Measurements from ENCODE around the gene KANSL1L.

Gene KANSL1L

DNA sequence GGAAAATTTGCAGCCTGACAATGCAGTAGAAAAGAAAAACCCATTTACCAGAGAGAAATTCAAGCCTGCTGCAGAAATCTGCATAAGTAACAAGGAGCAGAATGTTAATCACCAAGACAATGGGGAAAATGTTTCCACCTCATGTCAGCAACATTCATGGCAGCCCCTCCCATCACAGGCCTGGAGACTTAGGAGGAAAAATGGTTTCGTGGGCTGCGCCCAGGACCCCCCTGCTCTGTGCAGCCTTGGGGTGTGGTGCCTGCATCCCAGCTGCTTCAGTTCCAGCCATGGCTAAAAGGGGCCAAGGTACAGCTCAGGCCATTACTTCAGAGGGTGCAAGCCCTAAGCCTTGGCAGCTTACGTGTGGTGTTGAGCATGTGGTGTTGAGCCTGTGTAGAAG is 115.4 kb downstream of the KANSL1L start:
- DNase-seq: no peak

GRCh38 chr2:210054696-210055095 is 116.5 kb downstream of the KANSL1L start:
- DNase-seq: no peak

- no peak for DNase-seq
These were observed 120.3 kb downstream of the KANSL1L start for GRCh38 chr2:210050885-210051284.

DNA sequence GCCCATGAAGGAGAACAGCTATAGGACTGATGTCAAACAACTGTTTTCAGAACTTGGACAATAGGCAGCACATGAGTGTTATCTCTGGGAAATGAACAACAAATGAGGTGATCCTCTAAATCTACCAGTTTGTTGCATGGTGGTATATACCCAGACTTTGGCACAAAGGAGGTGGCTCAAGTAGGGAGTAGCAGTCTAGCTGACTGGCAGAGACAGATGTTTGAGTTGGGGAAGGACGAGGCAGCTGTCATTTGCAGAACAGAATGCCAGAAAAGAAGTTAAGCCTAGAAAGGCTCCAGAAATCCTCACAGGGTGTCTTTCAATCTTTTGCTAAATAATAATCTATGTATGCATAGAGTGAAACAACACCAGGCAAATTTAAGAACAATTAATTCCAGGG is 121.4 kb downstream of the KANSL1L start:
- DNase-seq: no peak

- no peak for DNase-seq
These were observed 124.2 kb downstream of the KANSL1L start for GRCh38 chr2:210046851-210047500.

DNA sequence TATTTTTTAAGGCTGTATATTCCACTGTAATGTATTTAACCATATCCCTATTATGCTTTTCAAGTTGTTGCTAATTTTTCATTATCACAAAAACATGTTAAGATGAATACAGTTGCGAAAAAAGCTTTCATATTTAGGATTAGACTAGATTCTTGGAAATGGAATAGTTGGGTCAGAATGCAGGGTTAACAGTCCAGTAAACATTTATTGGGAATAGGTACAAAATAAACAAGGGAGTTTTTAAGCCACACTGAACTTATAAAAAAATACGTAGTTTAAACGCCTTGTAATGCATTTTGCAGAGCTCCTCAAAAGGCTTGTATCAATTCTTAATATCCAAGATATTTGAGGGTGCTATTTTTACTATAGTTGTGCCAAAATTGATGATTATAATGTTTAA is 133.1 kb downstream of the KANSL1L start:
- no peak for DNase-seq

DNA sequence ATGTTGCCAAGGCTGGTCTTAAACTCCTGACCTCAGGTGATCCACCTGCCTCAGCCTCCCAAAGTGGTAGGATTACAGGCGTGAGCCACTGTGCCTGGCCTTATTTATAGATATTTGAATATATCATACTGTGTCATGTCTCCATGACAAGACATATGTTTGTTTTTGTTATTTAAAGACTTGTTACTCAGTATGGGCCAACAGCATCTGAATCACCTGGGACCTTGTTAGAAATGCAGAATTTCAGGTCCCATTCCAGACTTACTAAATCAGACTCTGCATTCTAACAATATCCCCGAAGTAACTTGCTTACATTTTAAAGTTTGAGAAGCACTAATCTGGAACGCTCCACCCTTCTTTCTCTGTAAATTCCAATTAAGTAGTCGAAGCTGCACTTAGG is 135.5 kb downstream of the KANSL1L start:
- DNase-seq: no peak

DNA sequence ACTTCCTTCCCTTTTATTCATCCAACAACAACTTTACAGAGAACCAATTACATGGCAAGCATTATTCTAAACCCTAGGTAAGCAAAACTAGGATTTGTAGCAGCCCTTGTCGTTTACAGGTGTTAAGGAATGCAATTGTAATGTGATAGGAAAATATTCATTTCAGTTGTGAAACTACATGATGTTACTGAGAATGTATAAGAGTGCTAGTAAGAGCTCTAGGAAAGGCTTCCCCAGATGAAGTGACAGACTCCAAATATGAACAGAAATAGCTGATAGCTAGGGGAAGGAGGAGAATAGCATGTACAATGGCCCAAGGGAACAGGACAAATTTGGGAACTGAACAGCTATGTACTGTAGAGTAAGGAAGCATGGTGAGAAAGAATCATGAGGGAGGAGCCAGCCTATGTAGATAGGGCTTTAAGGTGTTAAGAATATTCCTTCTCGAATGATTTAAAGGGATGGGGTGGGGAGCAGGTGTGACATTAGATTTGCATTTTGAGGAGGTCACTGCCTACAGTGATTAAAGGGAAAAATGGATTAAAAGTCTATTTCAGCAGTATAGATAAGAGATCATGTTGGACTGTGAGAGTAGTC is 137.0 kb downstream of the KANSL1L start:
- DNase-seq: no peak

DNA sequence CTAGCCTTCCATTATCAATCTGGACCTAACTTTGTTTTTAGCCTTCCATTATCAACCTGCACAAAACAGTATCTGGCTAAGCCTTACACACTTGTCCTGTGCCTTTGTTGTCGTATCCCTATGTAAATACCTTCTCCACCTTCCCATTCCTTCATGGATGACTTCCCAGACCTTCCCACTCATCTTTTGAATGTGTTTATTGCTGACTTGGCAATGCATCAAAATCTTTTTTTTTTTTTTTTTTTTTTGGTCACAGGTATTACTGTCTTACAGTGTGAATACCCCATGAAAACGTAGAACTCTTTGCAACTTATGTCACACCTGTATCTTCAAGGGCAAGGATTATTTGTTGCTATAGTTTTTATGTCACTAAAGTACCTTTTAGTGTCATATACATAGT is 143.0 kb downstream of the KANSL1L start:
- DNase-seq: no peak

GRCh38 chr2:210027608-210028007 is 143.6 kb downstream of the KANSL1L start:
- DNase-seq: no peak

DNA sequence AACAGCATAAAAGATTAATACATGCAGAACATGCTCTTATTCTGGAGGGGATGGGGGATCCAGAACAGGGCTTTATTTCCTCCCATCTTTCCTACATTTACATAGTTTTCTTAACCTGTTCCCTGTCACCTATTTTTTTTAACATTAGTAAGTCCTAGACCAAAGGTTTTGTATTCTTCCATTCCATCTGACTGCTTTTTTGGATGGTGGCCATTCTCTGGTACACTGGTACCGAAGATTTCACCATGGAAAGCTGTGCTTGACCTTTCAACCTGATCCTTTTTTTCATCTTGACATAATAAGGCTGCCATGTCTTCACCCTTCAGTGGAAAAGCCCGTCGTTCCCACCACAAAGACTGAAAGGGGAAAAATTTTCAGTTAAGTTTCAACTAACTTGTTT is 148.4 kb downstream of the KANSL1L start:
- no peak for DNase-seq

DNA sequence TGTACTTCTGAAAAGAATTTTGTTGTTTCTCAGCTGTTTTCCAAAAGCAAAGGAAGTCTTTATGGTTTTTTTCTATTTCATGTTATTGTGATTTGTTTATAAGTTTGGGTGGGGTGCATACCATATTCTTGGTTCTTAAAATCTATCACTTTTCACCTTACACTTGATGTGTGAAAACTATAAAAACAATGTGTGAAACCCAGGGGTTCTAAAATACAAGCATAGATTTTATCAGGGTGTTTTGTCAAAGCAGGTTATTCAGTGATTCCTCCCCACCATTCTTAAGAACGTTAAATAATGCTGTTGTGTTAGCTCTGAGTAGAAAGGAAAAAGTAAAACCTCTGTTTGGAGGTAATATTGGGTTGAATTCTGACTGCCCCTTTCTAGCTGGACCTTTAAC is 151.1 kb downstream of the KANSL1L start:
- DNase-seq: no peak

GRCh38 chr2:210009896-210010295 is 161.3 kb downstream of the KANSL1L start:
- DNase-seq: no peak

GRCh38 chr2:210009126-210009525 is 162.1 kb downstream of the KANSL1L start:
- no peak for DNase-seq

- no peak for DNase-seq
These were observed 163.3 kb downstream of the KANSL1L start for GRCh38 chr2:210007895-210008294.

DNA sequence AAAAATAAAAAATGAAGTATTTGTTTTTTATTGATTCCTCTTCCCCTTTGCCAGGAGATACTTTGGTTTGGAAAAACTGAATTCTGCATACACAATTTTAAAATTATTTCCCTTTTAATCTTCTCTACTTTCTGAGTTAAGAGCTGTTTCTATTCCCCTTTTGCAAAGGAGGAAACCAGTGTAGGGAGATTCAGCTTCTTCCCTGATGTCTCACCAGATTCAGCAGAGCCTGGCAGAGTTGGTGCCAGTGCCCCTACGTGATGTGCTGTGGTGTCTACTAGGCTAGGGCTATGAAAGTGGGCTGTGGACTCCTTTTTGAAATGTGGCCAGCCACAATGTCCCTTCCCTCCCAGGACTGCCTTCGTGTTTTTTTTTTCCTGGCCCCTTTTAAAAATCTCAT is 166.3 kb downstream of the KANSL1L start:
- no peak for DNase-seq

- DNase-seq: no peak
These were observed 167.8 kb downstream of the KANSL1L start for GRCh38 chr2:210003359-210003758.

- peak; percentile 95 for DNase-seq
These were observed 168.8 kb downstream of the KANSL1L start, which contains the start of gene RPE for GRCh38 chr2:210002158-210003157. Gene RPE (plus strand): TSS chr2:210002638. CDS start chr2:210002662, 24 bp downstream.

DNA sequence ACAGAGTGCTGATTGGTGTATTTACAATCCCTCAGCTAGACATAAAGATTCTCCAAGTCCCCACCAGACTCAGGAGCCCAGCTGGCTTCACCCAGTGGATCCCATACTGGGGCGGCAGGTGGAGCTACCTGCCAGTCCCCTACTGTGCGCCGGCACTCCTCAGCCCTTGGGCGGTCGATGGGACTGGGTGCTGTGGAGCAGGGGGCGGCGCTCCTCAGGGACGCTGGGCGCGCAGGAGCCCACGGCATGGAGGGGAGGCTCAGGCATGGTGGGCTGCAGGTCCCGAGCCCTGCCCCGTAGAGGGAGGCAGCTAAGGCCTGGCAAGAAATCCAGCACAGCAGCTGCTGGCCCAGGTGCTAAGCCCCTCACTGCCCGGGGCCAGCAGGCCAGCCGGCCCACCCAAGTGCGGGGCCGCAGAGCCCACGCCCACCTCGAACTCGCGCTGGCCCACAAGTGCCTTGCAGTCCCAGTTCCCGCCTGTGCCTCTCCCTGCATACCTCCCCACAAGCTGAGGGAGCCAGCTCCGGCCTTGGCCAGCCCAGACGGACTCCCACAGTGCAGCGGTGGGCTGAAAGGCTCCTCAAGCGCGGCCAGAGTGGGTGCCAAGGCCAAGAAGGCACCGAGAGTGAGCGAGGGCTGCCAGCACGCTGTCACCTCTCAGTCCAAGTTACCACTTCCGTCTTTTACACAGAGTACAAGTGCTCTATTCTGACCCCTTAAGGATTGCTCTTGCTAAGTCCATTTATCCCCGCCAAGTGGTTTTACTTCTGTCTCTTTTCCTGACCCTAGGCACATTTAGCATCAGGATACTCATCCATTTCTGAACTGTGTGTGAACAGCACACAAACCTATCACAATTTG is 170.5 kb downstream of the KANSL1L start:
- DNase-seq: no peak

- DNase-seq: no peak
These were observed 172.6 kb downstream of the KANSL1L start for GRCh38 chr2:209998596-209998995.

DNA sequence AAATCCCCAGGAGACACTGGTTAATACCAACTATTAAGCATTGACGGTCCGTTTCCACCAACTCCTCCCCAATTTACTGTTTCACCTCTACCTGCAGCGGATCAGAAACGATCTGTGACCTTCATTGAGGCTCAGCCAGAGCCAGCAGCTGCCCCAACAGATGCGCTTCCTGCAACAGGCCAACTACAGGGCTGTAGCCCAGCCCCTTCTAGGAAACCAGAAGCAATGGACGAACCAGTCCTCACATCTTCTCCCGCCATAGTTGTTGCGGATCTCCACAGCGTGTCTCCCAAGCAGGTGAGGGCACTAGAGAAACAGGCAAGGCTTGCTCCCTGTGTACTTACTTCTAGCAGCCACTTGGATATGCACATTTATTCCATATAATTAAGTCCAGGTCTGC is 177.2 kb downstream of the KANSL1L start:
- no peak for DNase-seq

- DNase-seq: no peak
These were observed 180.4 kb downstream of the KANSL1L start for GRCh38 chr2:209990838-209991237.

DNA sequence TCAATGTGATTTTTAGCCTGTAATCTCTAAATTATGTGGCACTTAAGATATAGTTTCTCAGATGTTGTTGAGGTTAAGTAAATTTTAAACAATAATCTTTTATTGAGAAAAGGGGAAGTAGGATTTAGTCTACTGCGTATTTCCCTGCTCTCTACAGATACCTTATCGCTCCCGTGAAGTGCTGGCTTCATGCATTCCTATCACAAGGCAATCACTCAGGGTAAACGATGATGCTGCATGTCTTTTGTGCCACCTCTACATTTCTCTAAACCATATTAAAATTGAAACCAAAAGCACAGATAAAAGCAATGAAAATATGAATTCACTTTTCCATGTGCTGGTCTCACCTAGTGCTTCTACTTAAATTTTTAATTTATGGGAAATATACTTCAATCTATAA is 183.2 kb downstream of the KANSL1L start:
- DNase-seq: no peak

Measured in retina (tissue), 1 donor.